Putamen (tissue), 1 donor: ENCODE data around the gene KRTDAP.
A peak's percentile ranks its signal among the peaks of the same experiment; 100 is the strongest.

Source experiments
- DNase-seq: peaks from one replicate; pipeline ENCODE4 v3.0.0-alpha.2; 2016; ENCODE audit warnings: low spot score

The KRTDAP gene

DNA sequence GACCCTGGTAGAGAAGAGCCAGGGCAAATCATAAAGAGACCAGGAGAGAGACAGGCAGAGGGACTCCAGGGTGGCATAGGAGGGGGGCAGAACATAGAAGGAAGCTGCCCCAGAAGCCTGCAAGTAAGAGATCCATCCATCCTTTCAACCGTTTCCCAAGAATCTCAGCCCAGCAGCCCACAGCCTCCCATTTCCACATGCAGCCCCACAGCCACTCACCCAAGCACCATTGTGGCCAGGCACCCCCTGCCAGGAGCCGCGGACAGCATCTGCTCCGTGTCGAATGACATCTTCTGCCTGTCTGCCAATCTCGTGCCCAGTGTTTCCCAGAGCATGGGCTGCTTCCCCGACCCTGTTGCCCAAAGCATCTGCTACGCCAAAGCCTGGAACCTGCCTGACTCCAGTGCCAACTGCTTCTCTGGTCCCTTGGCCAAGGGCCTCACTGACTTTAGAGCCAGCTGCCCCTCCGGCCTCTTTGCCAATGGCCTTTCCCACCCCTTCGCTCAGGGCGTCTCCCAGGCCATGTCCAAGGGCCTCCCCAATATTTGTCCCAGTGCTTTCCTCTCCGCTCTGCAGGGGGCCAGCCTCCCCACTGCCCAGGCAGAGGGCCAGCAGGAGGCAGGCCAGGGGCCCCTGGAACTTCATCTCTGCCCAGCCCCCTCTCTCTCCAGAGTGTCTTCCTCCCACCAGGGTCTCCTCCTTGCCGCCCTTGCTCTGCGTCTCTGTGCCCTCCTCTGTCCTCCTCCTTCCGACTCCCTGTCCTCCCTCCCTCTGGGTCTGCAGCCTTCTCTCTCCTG lies 22.8 kb upstream of the KRTDAP start:
- DNase-seq, result no peak

DNA sequence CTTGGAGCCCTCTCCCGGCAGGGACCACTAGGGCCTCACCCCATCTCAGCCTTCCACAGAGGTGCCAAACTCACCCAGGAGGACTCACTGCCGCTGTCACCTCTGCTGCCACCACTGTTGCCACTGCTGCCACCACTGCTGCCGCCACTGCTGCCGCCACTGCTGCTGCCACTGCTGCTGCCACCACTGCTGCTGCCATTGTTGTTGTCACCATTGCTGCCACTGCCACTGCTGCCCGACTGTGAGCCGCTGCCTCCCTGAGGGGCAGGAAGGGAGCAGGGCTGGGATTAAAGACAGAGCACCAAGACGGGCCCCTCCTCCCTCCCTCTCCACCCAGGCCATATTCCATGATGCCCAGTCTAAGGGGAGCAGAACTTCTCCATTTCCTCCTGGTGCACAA lies 21.1 kb upstream of the KRTDAP start:
- DNase-seq, result no peak

DNA sequence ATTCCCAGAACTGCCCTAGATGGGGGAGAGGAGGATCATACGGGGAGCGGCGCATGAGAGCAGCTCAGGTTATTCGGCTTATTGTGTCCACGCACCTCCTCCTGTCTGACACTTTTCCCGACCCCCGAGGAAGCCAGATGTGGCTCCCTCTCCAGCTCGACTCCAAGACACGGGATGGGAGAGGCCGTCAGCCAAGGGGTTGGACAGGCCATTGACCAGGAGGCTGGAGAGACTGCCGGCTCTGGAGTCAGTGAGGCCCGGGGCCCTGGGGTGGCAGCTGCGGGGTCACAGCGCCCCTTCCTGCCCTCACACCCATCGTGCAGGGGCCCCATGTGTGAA lies 20.3 kb upstream of the KRTDAP start:
- DNase-seq, result no peak

DNA sequence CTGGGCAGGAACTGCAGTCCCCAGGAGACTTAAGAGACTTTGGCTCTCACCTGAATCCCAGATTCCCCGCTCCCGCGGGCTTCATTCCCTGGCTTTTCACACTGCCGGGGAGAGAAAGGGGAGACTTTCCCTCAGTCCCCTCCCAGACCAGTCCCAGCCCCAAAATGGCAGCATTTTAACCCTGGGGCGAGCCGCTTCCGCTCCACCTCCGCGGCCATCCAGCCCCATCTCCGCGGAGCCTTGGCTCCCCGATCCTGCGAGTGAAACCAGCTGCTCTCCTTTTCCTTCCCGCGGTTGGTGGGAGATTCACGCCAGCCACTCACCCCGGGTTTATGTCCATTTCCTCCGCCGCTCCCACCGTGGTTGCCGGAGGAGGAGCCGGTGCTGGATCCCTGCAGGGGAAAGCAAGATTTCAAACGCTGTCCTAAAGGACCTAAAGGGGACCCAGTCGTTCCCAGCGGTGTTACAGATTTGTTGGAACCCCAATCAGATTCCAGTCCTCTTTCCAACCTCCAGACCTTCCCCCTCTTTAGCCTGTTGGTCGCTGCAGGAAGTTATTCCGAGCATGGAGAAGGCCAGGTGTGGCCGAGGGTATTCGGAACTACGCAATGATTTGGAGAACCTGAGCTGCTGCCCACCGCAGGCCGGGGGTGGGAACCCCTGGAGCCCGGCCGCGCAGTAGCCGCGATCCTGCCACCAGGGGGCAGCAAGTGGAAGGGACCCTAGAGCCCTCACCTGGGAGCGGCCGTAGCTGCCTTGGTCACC lies 19.8 kb upstream of the KRTDAP start:
- no peak for DNase-seq

DNA sequence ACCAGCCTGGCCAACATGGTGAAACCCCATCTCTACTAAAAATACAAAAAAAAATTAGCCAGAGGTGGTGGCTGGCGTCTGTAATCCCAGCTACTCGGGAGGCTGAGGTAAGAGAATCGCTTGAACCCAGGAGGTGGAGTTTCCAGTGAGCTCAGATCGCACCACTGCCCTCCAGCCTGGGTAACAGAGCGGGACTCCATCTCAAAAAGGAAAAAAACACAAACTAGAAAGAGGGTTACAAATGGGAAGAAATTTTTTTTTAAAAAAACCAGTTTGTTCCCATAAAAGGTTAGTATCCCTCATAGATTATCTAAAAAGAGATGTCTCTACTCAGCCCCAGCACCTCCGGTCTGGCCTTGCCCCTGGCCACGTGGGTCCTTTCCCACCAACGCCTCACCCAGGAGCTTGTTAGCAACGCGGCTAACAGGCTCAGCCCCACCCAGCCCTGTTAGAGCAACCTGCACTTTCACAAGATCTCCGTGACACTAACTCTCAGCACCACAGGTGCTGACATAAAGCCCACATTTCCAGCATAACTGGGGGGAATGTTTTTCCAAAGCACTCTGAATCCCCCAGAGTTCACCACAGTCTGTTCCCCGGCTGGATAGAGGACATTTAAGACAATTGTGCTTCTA lies 18.9 kb upstream of the KRTDAP start:
- no peak for DNase-seq

DNA sequence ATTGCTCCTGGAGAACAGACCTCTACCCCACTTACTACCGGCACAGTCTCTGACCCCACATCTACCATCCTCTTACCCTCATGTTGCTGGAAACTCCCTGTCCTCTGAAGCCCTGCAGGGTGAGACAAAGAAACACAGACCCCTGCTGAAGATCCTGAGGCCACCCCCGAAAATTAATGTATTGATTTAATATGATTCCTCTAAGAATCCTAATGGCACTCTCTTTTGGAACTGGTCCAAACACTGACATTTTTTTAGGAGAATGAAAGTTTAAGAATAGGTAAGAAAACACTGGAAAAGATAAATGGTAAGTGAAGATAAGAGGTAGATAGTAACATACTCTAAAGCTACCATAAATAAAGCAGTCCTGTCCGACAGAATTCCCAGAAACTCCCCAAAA lies 17.9 kb upstream of the KRTDAP start:
- no peak for DNase-seq

DNA sequence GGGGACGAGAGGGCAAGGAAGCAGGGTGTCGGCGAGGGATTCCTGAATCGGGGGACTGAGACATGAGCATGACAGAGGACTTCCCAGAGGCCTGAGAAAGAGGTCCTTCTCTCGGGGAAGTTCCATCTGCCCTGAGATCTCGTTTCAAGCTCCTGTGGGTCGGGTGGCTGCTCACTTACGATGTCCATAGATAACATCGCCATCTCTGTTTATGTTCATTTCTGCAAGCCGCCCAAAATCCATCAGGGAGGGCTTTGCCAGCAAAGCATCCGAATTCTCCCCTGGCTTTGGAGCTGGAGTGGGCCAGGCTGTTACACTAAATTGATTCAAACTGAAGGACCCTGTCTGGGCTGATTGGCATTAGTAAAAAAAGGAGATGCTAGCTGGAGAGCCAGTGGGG lies 17.3 kb upstream of the KRTDAP start:
- no peak for DNase-seq

DNA sequence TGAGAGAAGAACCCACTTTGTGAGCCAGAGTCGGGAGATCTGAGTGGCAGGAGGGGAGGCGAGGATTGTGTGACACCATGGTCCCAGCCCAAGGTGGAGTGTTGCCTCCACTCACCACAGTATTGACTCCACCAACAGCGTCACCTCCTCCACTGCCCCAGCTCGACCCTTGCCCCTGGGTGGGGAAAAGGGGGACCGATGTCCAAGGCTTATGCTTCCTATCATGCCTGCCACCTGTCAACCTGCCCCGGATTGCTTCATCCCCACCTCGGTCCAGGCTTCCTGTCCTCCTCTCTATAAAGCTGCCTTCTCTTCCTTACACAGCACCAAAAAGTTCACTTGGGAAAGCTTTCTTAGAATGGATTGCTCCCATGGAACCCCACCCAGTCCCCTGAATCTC lies 15.7 kb upstream of the KRTDAP start:
- no peak for DNase-seq

DNA sequence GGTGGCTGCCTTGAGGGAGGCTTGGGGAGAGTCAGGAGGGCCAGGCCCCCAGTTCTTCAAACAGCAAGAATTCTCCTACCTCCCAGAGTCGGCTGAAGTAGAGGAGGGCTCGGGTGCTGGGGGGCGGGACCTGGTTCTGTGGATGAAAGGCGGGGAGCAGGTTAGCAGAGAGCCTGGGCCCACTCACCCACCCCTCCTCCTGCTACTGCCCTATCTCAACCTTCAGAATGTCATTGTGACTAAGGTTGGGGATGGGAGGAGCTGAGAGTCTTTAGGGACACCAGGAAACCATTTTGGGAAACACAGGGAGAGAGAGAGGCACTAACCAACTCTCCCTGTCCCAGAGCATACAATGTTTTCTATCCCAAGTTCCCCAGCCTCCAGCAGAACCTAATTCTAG lies 12.5 kb upstream of the KRTDAP start:
- no peak for DNase-seq

DNA sequence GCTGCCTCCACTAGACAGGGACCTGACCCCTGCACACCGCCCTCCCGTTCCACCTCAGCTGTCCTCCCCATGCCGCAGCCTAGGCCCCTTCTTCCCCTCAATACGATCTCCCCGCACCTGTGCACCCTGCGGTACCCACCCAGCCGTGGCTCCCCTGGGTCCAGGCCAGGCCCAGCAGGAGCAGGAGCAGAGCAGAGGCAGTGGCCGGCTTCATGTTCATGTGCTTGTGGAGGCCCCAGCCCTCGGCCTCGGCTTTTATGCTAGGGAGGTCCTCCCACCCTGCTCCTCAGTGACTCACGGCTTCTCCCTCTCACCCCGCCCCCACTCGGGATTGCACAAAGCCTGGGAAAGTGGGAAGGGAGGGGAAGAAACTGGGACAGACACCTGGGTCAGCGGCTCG lies 11.4 kb upstream of the KRTDAP start:
- DNase-seq, result peak; percentile 52

DNA sequence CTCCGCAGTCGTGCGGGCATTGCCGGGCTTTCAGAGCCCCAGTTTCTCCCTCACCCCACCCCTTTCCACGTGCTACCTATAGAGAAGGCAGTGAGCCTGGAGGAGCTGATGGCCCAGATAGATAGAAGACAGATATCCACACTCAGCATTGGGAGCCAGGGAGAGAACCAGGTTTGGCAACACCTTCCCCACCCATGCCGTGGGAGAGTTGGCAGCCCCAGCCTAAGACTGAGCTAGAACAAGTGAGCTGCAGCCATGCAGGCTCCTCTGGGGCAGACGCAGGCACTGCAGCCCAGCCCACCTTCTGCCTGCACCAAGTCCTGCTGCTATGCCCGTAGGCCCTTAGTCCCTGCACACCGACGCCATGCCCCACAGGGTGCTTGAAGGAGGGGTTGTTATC lies 10.3 kb upstream of the KRTDAP start:
- DNase-seq, result peak; percentile 20

DNA sequence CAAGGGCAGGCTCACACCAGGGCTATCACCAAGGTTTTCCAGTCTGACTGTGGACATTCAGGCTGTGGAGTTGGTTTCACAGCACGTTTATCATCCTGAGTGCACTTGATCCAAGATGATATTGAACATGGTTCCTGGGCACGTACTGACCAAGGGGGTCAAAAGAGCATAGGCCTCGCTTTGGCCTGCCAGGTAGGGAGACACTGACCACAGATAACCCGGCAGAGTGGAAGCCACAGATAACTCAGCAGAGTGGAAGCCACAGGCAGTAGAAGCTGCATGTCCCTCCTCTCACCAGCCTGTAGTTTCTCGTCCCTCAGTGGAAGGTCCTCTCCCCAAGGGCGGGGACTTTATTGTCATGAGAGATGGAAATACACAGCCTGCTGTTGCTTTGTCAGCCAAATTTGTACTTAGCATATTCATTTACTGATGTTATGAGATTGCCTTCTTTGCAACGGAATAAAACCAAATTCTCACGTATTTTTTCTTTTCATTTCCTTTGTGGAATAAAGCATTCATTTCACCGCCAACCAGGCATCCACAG lies 8.8 kb upstream of the KRTDAP start:
- no peak for DNase-seq

DNA sequence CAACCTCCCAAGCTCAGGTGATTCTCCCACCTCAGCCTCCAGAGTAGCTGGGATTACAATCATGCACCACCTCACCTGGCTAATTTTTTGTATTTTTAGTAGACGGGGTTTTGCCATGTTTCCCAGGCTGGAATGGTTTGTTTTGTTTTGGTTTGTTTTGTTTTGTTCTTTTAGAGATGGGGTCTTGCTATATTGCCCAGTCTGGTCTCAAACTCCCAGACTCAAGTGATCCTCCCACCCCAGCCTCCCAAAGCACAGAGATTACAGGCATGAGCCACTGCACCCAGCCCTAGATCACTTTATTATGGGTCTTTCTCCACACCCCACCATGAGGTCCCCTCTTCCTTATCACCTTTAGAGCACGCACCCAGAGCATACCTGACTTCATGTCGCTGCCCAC lies 8.0 kb upstream of the KRTDAP start:
- no peak for DNase-seq

DNA sequence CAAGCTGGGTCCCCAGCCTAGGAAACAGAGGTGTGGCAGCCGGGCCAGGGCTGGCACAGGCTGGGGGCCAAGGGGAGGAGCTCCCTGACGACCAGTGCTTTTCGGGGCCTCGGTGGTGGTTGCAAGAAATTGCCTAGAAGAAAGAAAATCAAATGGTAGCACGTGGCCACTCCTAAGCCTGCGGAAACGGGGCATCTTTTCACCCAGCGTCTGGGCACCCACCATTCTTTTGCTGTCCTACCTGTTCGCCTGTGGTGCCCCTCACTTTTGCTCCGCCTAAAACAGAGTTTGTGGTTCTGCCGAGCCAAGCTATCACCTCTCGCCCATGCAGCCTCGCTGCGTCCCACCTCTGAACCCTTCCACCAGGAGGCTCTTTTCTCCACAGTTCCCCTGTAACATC lies 7.1 kb upstream of the KRTDAP start:
- DNase-seq, result no peak

DNA sequence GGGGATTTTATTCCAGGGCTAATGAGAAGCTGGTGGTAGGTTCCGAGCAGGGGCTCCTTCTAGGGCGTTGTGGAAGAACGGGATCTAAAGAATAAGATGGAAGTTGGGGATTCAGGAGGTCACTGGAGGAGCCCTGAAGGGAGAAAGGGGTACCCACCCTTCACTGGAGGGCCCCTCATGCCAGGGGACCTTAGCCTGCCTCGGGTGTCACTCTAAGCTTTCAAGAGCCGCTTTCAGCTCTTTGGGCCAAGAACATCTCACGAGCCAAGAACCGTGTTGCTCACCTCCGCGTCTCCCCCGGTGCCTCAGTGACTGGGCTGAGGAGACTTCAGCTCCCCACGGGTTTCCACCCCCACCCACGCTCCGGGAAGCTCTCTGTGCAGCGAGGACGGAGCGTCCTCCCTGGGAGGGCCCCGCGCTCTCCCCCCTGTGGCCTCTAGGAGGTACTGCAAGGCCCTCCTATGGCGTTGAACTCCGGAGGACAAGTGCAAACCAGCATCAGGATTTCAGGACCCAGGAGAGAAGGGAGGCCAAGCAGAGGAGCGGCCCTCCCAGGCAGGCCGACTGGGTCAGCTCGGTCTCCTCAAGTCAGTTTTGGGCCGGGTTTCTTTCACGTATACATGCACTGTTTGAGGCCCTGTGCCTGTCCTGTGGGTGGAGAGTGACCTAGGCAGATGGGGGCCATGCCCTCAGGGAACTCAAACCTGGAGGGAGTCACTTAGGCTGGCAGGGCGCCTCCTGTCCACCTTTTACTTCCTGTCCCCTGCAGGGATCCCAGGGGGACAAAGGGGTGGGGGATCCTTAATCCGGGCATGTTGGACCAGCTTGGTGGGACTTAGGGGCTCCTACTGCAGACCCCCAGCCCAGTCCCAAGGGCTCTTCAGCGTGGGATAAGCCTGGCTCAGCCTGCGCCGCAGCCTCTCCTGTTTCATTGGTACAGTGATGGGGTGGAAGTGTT lies 5.1 kb upstream of the KRTDAP start:
- DNase-seq, result peak; percentile 72

DNA sequence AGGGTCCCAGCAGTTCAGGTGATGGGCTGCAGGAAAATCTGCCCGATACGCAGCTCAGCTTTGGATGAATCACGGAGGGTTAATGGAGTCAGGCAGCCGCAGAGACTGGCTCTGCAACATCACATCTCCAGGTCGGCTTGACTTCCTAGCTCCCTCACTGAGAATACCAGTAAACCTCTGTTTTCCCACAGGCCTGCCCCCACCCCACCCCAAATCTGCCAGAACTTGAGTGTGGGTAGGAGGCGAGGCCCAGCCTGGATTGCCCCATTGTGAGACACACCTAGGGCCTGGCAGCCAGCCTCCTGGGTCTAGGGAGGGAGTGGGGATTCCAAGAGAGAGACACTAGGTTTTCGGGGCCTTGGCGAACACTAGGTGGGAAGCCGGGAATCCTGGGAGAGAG lies 3.7 kb upstream of the KRTDAP start:
- no peak for DNase-seq

DNA sequence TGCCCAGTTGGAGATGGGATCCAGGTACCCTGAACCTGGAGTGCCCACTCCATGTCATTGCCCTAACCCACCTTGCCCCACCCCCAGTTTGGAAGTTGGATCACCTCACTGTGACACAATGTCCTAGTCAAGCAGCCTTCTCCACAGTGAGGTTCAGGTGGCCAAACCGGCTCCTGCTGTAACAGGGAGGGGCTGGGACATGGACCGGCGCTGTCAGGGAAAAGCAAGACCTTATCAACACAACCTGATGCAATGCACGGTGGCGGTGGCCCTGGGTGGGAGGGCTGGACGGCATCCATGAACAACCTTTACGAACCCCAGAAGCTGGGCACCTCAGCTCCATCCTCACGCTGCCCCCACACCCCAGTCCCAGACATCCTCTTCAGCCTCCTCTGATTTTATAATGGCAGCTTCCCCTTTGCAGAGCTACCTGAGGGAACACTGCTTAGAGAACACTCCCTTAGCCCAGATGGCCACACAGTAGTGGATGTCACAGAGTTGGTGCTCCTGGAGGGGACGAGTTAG lies 1.6 kb upstream of the KRTDAP start:
- DNase-seq, result no peak

DNA sequence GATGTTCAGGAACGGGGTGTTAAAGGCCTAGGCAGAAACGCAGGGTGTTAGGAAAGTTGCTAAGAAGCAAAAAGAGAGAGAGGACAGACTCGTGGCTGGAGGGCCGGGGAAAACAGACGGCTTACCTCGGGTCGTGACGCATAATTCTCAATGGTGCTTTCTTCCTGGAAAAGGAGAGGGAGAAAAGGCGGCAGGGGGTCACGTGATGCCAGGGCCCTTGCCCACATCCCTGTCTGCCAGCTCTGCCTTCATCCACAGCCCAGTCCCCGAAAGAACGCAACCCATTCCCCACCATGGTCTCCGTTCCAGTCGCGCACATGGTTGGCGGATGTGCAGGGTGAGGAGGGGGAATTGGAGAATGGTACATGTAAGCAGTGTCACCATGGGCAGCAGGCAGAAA lies 1.6 kb downstream of the KRTDAP start:
- no peak for DNase-seq

DNA sequence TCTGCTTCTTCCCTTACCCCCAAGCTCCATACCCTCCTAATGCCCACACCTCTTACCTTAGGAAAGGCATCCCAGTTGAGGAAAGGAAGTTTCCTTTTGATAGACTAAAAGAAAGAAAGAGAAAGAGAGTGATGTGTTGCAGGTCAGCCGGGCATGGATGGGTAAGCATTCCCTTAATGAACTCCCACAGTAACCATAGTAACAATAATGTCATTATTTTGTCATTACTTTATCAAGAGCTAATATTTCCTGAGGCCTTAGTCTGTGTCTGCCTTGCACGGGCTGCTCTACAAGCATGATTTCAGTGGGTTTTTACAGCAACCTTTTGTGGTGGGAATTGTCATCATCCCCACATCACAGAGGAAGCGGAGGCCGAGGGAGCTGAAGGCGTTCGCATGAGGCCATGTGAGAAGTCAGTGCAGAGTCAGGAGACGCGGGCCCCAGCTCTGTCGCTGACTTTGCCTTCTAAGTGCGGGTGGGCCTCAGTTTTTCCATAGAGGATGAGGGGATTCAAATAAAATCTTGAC lies 2.5 kb downstream of the KRTDAP start:
- DNase-seq, result no peak

DNA sequence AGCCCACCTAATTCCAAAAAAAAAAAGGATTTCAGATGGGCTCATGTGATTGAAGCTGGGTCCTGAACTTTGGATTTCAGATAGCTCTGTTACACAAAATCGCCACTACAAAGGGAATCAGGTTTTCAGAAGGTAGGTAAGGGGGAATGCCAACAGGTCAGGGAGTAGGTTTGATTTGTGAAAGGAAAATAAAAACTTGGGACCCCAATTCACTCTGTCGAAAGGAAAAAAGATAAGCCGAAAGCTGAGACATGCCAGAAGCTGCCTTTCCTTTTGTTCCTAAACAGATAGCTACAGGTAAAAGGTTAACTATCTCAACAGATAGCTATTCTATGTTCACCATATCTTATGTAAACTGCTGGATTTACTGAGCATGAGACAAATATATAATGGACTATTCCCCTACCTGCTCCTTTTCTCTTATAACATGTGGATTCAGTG lies 4.0 kb downstream of the KRTDAP start:
- no peak for DNase-seq
